NCI-H82 treated with DMSO at 0.1 percent for 48 hours (cell line): ENCODE data around the gene SPATA33.
"Not testable (repeated sequence)": the region's sequence is repeated elsewhere in the genome, so short reads cannot be mapped to it uniquely, and the experiment has no call there.

ENCODE experiments used
- DNase-seq: peaks from one replicate; lab custom pipeline; 2025; ENCODE audit not compliant: unreplicated experiment; lab: John Stamatoyannopoulos, UW

SPATA33 gene

DNA sequence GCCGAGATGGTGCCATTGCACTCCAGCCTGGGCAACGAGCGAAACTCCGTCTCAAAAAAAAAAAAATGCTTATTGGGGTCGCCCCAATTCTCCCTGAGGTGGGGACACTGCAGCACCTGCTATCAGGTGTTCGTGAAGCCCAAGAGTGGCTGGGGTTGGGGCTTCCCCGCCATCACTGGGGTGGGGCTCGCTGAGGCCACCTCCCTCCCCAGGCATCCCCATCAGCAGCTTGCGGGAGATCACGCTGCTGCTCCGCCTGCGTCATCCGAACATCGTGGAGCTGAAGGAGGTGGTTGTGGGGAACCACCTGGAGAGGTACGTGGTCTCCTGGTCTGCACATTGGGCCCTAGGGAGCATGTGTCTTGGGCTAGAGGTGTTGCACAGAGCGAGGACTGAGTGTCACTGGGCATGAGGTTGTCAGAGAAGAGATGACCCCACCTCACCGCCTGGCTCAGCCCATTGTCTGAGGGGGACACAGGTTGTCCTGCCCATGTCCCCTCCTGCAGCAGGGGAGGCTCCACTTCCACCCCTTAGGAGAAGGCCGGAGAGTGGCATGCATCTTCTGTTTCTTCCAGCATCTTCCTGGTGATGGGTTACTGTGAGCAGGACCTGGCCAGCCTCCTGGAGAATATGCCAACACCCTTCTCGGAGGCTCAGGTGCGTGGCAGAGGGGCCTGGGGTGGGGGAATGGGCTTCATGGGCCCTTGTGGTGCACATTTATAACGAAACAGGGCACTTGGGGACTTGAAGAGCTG, 33.8 kb downstream of the SPATA33 start:
- no peak for DNase-seq

DNA sequence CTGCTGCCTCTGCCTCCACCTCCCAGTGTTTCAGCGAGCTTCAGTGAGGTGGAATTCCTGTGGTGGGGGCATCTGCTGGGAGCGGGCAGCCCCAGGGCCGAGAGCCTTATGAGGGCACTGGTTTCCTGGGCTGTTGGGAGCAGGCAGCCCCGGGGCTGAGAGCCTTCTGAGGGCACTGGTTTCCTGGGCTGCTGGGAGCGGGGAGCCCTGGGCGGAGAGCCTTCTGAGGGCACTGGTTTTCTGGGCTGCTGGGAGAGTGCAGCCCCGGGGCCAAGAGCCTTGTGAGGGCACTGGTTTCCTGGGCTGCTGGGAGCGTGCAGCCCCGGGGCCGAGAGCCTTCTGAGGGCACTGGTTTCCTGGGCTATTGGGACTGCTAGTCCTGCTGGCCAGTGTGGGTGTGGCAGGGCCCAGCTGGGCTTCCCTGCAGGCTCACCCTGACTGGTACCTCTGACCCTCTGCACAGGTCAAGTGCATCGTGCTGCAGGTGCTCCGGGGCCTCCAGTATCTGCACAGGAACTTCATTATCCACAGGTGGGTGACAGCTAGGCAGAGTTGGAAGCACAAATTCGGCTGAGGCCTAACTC, 34.4 kb downstream of the SPATA33 start:
- no peak for DNase-seq

GRCh38 chr16:89693289-89693731, 35.7 kb downstream of the SPATA33 start:
- DNase-seq: no peak

DNA sequence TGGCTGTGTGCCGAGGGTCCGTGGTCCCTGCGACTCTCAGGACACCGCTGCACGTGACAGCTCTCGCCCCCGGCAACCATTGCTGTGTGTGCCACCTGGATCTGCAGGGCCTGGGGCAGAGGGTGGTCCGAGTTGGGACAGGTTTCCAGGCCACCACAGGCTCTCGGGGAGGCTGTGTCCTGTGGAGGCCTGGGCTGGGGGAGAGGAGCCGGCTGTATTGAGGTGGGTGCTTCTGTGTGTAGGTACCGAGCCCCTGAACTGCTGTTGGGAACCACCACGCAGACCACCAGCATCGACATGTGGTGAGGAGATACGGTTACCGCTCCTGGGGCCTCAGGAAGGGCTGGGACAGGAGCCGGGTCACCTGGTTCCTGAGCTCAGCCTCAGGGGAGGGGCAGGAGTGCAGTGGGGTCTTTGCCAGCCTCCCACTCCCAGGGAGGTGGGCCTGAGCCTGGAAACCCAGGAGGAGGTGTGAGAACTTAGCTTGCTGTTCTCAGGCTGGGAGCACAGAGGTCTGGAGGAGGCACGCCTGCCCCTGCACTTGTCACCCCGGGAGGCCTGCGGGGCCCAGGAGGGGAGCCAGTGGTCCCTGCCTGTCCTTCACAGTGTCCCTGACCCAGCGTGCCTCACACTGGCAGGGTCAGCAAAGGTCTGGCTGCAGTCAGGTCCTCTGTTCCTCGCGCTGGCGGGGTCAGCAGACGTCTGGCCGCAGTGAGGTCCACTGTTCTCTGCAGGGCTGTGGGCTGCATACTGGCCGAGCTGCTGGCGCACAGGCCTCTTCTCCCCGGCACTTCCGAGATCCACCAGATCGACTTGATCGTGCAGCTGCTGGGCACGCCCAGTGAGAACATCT, 36.5 kb downstream of the SPATA33 start:
- DNase-seq: no peak

GRCh38 chr16:89694784-89695085, 37.1 kb downstream of the SPATA33 start:
- not testable (repeated sequence) for DNase-seq

DNA sequence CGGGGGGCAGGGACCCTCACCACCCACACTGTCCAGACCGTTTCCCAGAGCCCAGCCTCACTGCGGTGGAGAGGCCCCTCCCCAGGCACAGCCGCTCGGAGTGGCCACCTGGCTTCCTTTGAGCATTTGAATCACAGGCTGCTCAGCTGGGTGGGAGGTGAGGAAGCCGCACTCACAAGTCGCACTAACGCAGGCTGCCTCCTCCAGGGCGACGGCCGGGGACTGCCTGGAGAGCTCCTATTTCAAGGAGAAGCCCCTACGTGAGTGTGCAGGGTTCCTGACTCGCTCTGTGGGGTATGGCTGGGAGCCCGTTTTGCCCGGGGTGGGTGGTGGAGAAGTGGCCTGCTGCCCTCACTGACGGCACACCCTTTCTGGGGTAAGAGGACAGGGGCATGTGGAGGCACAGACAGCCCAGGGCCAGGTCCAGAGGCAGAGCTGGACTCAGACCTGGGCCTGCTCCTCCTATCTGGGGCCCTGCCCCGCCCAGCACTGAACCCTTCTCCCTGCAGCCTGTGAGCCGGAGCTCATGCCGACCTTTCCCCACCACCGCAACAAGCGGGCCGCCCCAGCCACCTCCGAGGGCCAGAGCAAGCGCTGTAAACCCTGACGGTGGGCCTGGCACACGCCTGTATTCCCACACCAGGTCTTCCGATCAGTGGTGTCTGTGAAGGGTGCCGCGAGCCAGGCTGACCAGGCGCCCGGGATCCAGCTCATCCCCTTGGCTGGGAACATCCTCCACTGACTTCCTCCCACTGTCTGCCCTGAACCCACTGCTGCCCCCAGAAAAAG, 37.6 kb downstream of the SPATA33 start:
- no peak for DNase-seq

- DNase-seq: no peak
Observed at GRCh38 chr16:89695875-89696669, 38.4 kb downstream of the SPATA33 start.

DNA sequence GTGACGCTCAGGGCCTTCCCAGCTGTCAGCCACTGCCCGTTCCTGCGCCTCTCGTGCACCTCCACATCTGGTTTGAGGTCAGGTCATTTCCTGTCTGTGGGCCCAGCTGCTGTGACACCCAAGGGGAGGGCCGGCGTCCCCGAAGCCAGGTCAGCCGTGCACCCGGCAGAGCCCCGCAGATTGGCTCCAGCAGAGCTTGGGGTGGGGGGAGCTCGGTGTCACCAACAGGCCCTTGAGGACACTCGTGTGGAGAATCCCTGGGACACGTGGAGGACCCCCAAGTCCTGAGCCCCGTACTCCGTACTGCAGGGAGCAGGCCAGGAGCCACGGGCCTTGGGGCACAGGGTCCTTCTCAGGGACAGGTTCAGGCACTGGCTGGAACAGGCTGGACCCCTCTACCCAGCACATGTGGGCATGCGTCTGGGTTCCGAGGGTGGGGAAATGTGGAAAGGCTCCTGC, 39.1 kb downstream of the SPATA33 start:
- no peak for DNase-seq

- DNase-seq: no peak
Observed at GRCh38 chr16:89697161-89697615, 39.6 kb downstream of the SPATA33 start.

DNA sequence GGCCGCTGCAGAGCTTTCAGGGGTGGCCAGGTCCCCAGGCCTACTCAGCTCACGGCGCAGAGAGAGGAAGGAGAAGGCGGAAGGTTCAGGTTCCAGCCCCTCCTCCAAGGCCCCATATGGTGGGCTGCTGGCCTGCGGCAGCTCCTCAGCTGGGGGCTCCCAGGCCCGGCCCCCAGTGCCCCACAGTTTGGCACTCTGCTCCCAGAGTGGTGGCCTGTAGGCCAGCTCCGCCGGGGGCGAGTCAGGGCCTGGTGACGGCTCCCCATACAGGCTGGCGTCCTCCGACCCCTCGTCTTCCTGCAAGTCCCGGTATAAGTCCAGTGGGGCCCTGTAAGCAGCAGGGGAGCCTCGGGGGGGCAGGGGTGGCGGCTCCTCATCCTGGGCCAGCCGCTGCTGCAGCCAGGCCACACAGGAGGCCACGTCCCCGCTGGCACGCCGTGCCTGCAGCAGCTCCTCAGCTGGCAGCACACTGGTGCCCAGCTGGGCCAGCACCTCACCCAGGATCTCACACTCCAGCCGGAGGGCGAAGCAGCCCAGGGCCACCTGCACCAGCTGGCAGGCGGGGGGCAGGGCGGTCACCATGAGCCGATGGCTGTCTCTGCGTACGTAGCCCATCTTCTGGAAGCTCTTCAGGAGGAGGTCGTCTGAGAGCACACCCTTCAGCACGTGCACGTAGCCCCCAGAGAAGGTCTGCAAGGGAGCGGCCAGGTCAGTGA, 40.1 kb downstream of the SPATA33 start:
- DNase-seq: no peak

DNA sequence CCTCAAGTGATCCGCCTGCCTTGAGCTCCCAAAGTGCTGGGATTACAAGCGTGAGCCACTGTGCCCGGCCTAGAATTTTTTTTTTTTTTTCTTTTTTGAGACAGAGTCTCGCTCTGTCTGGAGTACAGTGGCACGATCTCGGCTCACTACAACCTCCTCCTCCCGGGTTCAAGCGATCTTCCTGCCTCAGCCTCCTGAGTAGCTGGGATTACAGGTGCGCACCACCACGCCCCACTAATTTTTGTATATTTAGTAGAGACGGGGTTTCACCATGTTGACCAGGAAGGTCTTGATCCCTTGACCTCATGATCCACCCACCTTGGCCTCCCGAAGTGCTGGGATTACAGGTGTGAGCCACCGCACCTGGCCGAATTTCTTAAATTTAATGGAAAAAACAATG, 41.1 kb downstream of the SPATA33 start:
- DNase-seq: not testable (repeated sequence)

GRCh38 chr16:89699629-89700099, 42.0 kb downstream of the SPATA33 start:
- DNase-seq: not testable (repeated sequence)

- peak; percentile 91 for DNase-seq
Observed at GRCh38 chr16:89700100-89700648, 42.5 kb downstream of the SPATA33 start.

DNA sequence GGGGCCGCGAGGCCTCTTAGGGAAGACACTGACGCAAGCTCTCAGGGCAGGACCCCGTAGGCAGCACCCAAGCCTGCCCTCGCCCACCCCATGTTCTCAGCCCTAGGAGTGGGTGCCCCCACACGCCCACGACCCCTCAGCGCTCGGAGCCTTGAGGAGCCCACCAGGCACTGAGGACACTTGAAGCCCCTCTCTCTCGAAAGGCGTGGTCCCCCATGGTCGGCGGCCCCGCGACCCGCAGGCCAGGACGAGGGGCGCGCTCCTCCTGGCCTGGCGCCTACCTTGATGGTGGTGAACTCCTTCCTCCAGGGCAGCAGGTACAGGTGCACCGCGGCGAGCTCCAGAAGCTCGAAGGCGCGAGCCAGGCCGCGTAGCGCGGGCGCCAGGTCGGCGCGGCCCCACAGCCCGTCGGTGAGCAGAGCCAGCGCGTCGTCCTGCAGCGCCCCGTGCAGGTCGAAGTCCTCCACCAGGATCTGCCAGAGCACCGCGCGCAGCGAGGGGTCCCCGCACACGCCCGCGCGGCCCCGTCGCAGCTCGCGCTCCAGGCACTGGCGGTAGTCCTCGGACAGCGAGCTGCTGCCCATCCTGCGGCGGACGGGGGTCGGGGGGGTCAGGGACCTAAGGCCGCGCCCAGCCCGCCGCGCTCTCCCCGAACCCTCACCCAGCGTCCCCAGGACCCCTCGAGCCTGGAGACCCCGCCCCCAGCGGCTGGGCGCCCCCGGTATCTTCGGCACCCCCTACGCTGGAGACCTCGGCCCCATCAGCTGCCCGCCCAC, 43.2 kb downstream of the SPATA33 start:
- DNase-seq: no peak

- DNase-seq: peak; percentile 90
Observed at GRCh38 chr16:89701425-89702406, 44.1 kb downstream of the SPATA33 start, which contains the start of gene SPATA2L. Gene SPATA2L, minus strand, starts transcription at chr16:89701705. Its CDS starts 473 bp downstream, at chr16:89701232.

DNA sequence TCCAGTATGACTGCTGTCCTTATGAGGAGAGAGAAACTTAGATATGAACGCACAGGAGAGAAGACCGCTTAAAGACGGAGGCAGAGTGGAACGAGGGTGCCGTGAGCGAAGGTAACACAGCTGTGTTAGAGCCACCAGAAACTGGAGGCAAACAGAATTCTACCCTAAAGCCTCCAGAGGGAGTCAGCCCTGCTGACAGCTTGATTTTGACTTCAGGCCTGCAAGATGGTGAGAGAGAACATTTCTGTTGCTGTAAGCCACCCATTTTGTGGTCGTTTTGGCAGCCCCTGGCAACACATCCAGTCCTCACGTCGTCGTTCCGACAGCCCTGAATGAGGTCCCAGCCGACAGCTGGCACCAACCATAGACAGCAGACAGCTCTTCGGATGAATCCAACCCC, 46.6 kb downstream of the SPATA33 start:
- DNase-seq: no peak

- no peak for DNase-seq
Observed at GRCh38 chr16:89705006-89705405, 47.4 kb downstream of the SPATA33 start.
